Activated T-cell treated with anti-CD3 and anti-CD28 coated beads, Interleukin-2, amount 50 U/mL, for 24 hours (primary cell): ENCODE data around the gene HERC4.

Experiments used
- DNase-seq: peaks from one replicate; pipeline ENCODE4 v3.0.0-alpha.2; 2020
- H3K27ac Mint-ChIP-seq: 2 replicates; pipeline ENCODE4 v1.8.0; 2020; ENCODE audit warnings: mild to moderate bottlenecking, mixed read lengths
- H3K27me3 Mint-ChIP-seq: 2 replicates; pipeline ENCODE4 v1.8.0; 2020; ENCODE audit warnings: mixed read lengths
- H3K36me3 Mint-ChIP-seq: 2 replicates; pipeline ENCODE4 v1.8.0; 2020; ENCODE audit warnings: low read depth, mixed read lengths
- H3K4me1 Mint-ChIP-seq: 2 replicates; pipeline ENCODE4 v1.8.0; 2020; ENCODE audit warnings: low read depth, mixed read lengths
- H3K4me3 Mint-ChIP-seq: 2 replicates; pipeline ENCODE4 v1.8.0; 2020; ENCODE audit warnings: mild to moderate bottlenecking, moderate library complexity, mixed read lengths
- H3K9me3 Mint-ChIP-seq: 2 replicates; pipeline ENCODE4 v1.8.0; 2020; ENCODE audit warnings: mixed read lengths

The HERC4 gene

GRCh38 chr10:67875340-67876238, 199.5 kb downstream of the HERC4 start:
- Mint-ChIP-seq H3K4me1 (no peaks in the 10 kb centered on the region), H3K9me3 (no peaks in the 10 kb centered on the region), H3K36me3 (no peaks in the 10 kb centered on the region), H3K4me3 (no peak overlapping the region), H3K27ac (no peak overlapping the region), H3K27me3 (no peaks in the 10 kb centered on the region)
- no peak for DNase-seq
